Loucy (cell line): Measurements from ENCODE around the gene ARHGEF12.

Experiments used
- EZH2phosphoT487 ChIP-seq: fragments of 200-600 bp; IDR thresholded peaks from 2 replicates; pipeline ENCODE4 v1.6.1; 2018; ENCODE audit warnings: antibody characterized with exemption, mild to moderate bottlenecking, moderate library complexity, borderline replicate concordance
- TF ChIP-seq, protein P1 (sequence below): fragments of 200-600 bp; sonication (generic); conservative IDR thresholded peaks from 2 replicates; pipeline ENCODE4 v1.5.1; 2014; ENCODE audit warnings: mild to moderate bottlenecking, antibody characterized with exemption, low read length

GRCh38 chr11:120352405-120352804, 16.2 kb downstream of the ARHGEF12 start:
- TF ChIP-seq, protein P1, sequence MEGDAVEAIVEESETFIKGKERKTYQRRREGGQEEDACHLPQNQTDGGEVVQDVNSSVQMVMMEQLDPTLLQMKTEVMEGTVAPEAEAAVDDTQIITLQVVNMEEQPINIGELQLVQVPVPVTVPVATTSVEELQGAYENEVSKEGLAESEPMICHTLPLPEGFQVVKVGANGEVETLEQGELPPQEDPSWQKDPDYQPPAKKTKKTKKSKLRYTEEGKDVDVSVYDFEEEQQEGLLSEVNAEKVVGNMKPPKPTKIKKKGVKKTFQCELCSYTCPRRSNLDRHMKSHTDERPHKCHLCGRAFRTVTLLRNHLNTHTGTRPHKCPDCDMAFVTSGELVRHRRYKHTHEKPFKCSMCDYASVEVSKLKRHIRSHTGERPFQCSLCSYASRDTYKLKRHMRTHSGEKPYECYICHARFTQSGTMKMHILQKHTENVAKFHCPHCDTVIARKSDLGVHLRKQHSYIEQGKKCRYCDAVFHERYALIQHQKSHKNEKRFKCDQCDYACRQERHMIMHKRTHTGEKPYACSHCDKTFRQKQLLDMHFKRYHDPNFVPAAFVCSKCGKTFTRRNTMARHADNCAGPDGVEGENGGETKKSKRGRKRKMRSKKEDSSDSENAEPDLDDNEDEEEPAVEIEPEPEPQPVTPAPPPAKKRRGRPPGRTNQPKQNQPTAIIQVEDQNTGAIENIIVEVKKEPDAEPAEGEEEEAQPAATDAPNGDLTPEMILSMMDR: no peak
- no peak for TF ChIP-seq EZH2phosphoT487
